Measurements from ENCODE around the gene KCNG1.

KCNG1 gene

GRCh38 chr20:51021067-51022025, 1.6 kb downstream of the KCNG1 start:
- H3K4me3 ChIP-seq (ENCODE audit: low read depth, low read length): no peak overlapping the region
- no peak for DNase-seq (ENCODE audit: low read depth)
- TF ChIP-seq CTCF (IDR thresholded peaks at IDR 0.05; ENCODE audit: control insufficient read depth, extremely low read depth, insufficient read depth): no peak

- no peak overlapping the region for H3K4me3 ChIP-seq (ENCODE audit: low read depth, low read length)
- no peak for TF ChIP-seq CTCF (IDR thresholded peaks at IDR 0.05; ENCODE audit: control insufficient read depth, extremely low read depth, insufficient read depth)
- DNase-seq (ENCODE audit: low read depth): no peak
Observed at GRCh38 chr20:51020657-51021056, 2.2 kb downstream of the KCNG1 start.

GRCh38 chr20:51019656-51020592, 3.0 kb downstream of the KCNG1 start:
- no peak for TF ChIP-seq CTCF (IDR thresholded peaks at IDR 0.05; ENCODE audit: control insufficient read depth, extremely low read depth, insufficient read depth)
- DNase-seq (ENCODE audit: low read depth): no peak
- H3K4me3 ChIP-seq (ENCODE audit: low read depth, low read length): no peak overlapping the region

- TF ChIP-seq CTCF (IDR thresholded peaks at IDR 0.05; ENCODE audit: control insufficient read depth, extremely low read depth, insufficient read depth): no peak
- H3K4me3 ChIP-seq (ENCODE audit: low read depth, low read length): no peak overlapping the region
- no peak for DNase-seq (ENCODE audit: low read depth)
Observed at GRCh38 chr20:51017251-51017650, 5.7 kb downstream of the KCNG1 start.

GRCh38 chr20:51016521-51016920, 6.4 kb downstream of the KCNG1 start:
- no peak for DNase-seq (ENCODE audit: low read depth)
- no peak for TF ChIP-seq CTCF (IDR thresholded peaks at IDR 0.05; ENCODE audit: control insufficient read depth, extremely low read depth, insufficient read depth)
- no peak overlapping the region for H3K4me3 ChIP-seq (ENCODE audit: low read depth, low read length)

- DNase-seq (ENCODE audit: low read depth): peak; percentile 32
- H3K4me3 ChIP-seq (ENCODE audit: low read depth, low read length): no peak overlapping the region
- TF ChIP-seq CTCF (IDR thresholded peaks at IDR 0.05; ENCODE audit: control insufficient read depth, extremely low read depth, insufficient read depth): peak; percentile 77
Observed at GRCh38 chr20:51014797-51015722, 7.8 kb downstream of the KCNG1 start.
